GM23338 (cell line): ENCODE measurements around the gene SRCAP. TPM values are rescaled to one million over a fixed set of nuclear protein-coding genes. Genes with fewer than 3 reads are reported as not detected.
A peak's percentile ranks its signal among the peaks of the same experiment; 100 is the strongest.

Experiments used
- ATAC-seq: fragments of 200-7000 bp; cut with Tn5 transposase; 3 replicates; pipeline ENCODE4 v1.9.1; 2020
- DNase-seq: peaks from one replicate; pipeline ENCODE4 v3.0.0-alpha.2; 2015; ENCODE audit warnings: low spot score
- H2AFZ ChIP-seq: fragments of 200-600 bp; sonication (generic); 2 replicates; pipeline ENCODE4 v1.8.0; 2016; ENCODE audit warnings: antibody characterized with exemption, mild to moderate bottlenecking, moderate library complexity
- H3F3A ChIP-seq: fragments of 200-600 bp; sonication (generic); replicated peaks from 2 replicates; pipeline ENCODE4 v1.8.0; 2017; ENCODE audit warnings: antibody characterized with exemption, mixed run types, low read depth
- H3K27ac ChIP-seq: fragments of 200-600 bp; sonication (generic); 2 replicates; pipeline ENCODE4 v1.6.1; 2016; ENCODE audit warnings: low read depth
- H3K27me3 ChIP-seq: fragments of 200-600 bp; sonication (generic); 2 replicates; pipeline ENCODE4 v1.8.0; 2016; ENCODE audit warnings: mild to moderate bottlenecking, mixed run types, moderate library complexity; ENCODE audit not compliant: insufficient read depth
- H3K36me3 ChIP-seq: fragments of 200-600 bp; sonication (generic); 2 replicates; pipeline ENCODE4 v1.8.0; 2016; ENCODE audit warnings: mild to moderate bottlenecking; ENCODE audit not compliant: insufficient read depth
- H3K4me1 ChIP-seq: fragments of 200-600 bp; sonication (generic); 2 replicates; pipeline ENCODE4 v1.8.0; 2016; ENCODE audit warnings: mild to moderate bottlenecking, moderate library complexity; ENCODE audit not compliant: insufficient read depth
- H3K4me2 ChIP-seq: fragments of 200-600 bp; sonication (generic); 2 replicates; pipeline ENCODE4 v1.7.1; 2017; ENCODE audit warnings: mixed run types
- H3K4me3 ChIP-seq: fragments of 200-600 bp; sonication (generic); 2 replicates; pipeline ENCODE4 v1.6.1; 2016; ENCODE audit warnings: mixed run types
- H3K79me2 ChIP-seq: fragments of 200-600 bp; sonication (generic); replicated peaks from 2 replicates; pipeline ENCODE4 v1.8.0; 2017; ENCODE audit warnings: mild to moderate bottlenecking; ENCODE audit not compliant: insufficient read depth
- H3K9me2 ChIP-seq: fragments of 200-600 bp; sonication (generic); 2 replicates; pipeline ENCODE4 v1.8.0; 2017; ENCODE audit not compliant: insufficient read depth
- H4K20me1 ChIP-seq: fragments of 200-600 bp; sonication (generic); replicated peaks from 2 replicates; pipeline ENCODE4 v1.8.0; 2017; ENCODE audit warnings: mild to moderate bottlenecking; ENCODE audit not compliant: insufficient read depth
- H3K27ac Mint-ChIP-seq: 2 replicates; pipeline ENCODE4 v1.8.0; 2020; ENCODE audit warnings: inconsistent platforms, mild to moderate bottlenecking, moderate library complexity, mixed read lengths
- H3K27me3 Mint-ChIP-seq: 3 replicates; pipeline ENCODE4 v1.8.0; 2022; ENCODE audit warnings: low read depth, mild to moderate bottlenecking, moderate library complexity, mixed read lengths, inconsistent platforms; ENCODE audit not compliant: insufficient read depth, poor library complexity
- H3K36me3 Mint-ChIP-seq: 3 replicates; pipeline ENCODE4 v1.8.0; 2021; ENCODE audit warnings: low read depth, mild to moderate bottlenecking, inconsistent platforms, moderate library complexity, mixed read lengths
- H3K4me1 Mint-ChIP-seq: 3 replicates; pipeline ENCODE4 v1.8.0; 2020; ENCODE audit warnings: mild to moderate bottlenecking, inconsistent platforms, mixed read lengths
- H3K4me3 Mint-ChIP-seq: 3 replicates; pipeline ENCODE4 v1.8.0; 2021; ENCODE audit warnings: moderate library complexity, mild to moderate bottlenecking, inconsistent platforms, mixed read lengths
- H3K9me3 Mint-ChIP-seq: 3 replicates; pipeline ENCODE4 v1.8.0; 2020; ENCODE audit warnings: moderate library complexity, mild to moderate bottlenecking, inconsistent platforms, mixed read lengths
- EZH2 ChIP-seq: fragments of 200-600 bp; sonication (generic); IDR thresholded peaks from one replicate; pipeline ENCODE4 v1.8.0; 2017; ENCODE audit warnings: antibody characterized with exemption, mild to moderate bottlenecking, low read depth; ENCODE audit not compliant: unreplicated experiment
- EZH2phosphoT487 ChIP-seq: fragments of 200-600 bp; sonication (generic); IDR thresholded peaks from one replicate; pipeline ENCODE4 v1.8.1; 2018; ENCODE audit warnings: antibody characterized with exemption; ENCODE audit not compliant: unreplicated experiment
- JUNB ChIP-seq: IDR thresholded peaks from one replicate; pipeline ENCODE4 v1.6.1; 2016; ENCODE audit warnings: antibody characterized with exemption; ENCODE audit not compliant: unreplicated experiment
- NANOG ChIP-seq: IDR thresholded peaks from 2 replicates; pipeline ENCODE4 v1.6.1; 2016; ENCODE audit warnings: antibody characterized with exemption, borderline replicate concordance
- STAT1 ChIP-seq: IDR thresholded peaks from one replicate; pipeline ENCODE4 v1.6.1; 2016; ENCODE audit warnings: antibody characterized with exemption; ENCODE audit not compliant: unreplicated experiment
- ZNF114 ChIP-seq: fragments of 250-450 bp; sonication (Bioruptor Pico); IDR thresholded peaks from 2 replicates; pipeline ENCODE4 v1.5.0; 2020; ENCODE audit warnings: mild to moderate bottlenecking, moderate library complexity
- ZNF331 ChIP-seq: fragments of 250-450 bp; sonication (Bioruptor Pico); IDR thresholded peaks from 2 replicates; pipeline ENCODE4 v1.5.0; 2020; ENCODE audit warnings: low read depth, mild to moderate bottlenecking, moderate library complexity
- polyA plus RNA-seq: library from polyadenylated mRNA; unstranded; fragments of >200 nt; fragmentation: Nextera tagmentation; extraction: Ambion mirVana; gene quantifications from 2 replicates; pipeline ENCODE4 v1.2.1, GENCODE V29; 2016
- total RNA-seq: library from RNA; depleted of rRNA; stranded (reverse); fragments of >200 nt; shearing (Covaris generic); gene quantifications from 2 replicates; pipeline ENCODE4 v1.2.3, GENCODE V29; 2014
- TF ChIP-seq, protein P1 (sequence below): fragments of 250-450 bp; sonication (Bioruptor Pico); IDR thresholded peaks from 2 replicates; pipeline ENCODE4 v1.5.0; 2020; ENCODE audit warnings: mild to moderate bottlenecking, moderate library complexity
- TF ChIP-seq, protein P2 (sequence below): IDR thresholded peaks from one replicate; pipeline ENCODE4 v1.6.1; 2018; ENCODE audit warnings: antibody characterized with exemption; ENCODE audit not compliant: unreplicated experiment

Gene SRCAP
- total and polyA plus RNA-seq, 2 experiments from 2014 or later = 15.3 to 38.4 TPM

- Mint-ChIP-seq H3K9me3 (no peaks in the 10 kb centered on the region), H3K4me1 (peaks cover 18% of the 10 kb centered on the region), H3K36me3 (peaks cover 58% of the 10 kb centered on the region), H3K27me3 (peaks cover 8% of the 10 kb centered on the region), H3K27ac (peak overlapping the region; percentile 93), H3K4me3 (peak overlapping the region; percentile 35)
- DNase-seq (peak; percentile 72), ATAC-seq (peak; percentile 93)
- H3K9me2 ChIP-seq = no peaks in the 10 kb centered on the region
- H3F3A ChIP-seq = 0 out of 2 replicates have a peak, but pooled peaks cover 4% of the 10 kb centered on the region
- H3K36me3 ChIP-seq = peaks cover 15% of the 10 kb centered on the region; the same call in 1 of the 2 replicates
- peaks cover 11% of the 10 kb centered on the region for H4K20me1 ChIP-seq
- no peaks in the 10 kb centered on the region for H3K79me2 ChIP-seq
- no peak for TF ChIP-seq JUNB
- H3K4me3 ChIP-seq = no peak overlapping the region
- H3K4me2 ChIP-seq = no peak overlapping the region
- H3K27me3 ChIP-seq = no peaks in the 10 kb centered on the region
- peak overlapping the region; percentile 13; the same call in 1 of the 2 replicates for H3K27ac ChIP-seq
- H2AFZ ChIP-seq = no peak overlapping the region
- H3K4me1 ChIP-seq = peaks cover 3% of the 10 kb centered on the region
Observed at GRCh38 chr16:30740364-30741251, 41.6 kb downstream of the SRCAP start.

- Histone ChIP-seq H3K27ac (0 out of 2 replicates have a peak overlapping the region, but pooled peaks have one; percentile 45), H4K20me1 (peaks cover 9% of the 10 kb centered on the region), H3K4me3 (no peak overlapping the region), H2AFZ (no peak overlapping the region), H3K36me3 (peaks cover 8% of the 10 kb centered on the region; the same call in 1 of the 2 replicates), H3F3A (0 out of 2 replicates have a peak, but pooled peaks cover 4% of the 10 kb centered on the region), H3K27me3 (no peaks in the 10 kb centered on the region), H3K79me2 (no peaks in the 10 kb centered on the region), H3K4me1 (peaks cover 3% of the 10 kb centered on the region), H3K4me2 (no peak overlapping the region), H3K9me2 (no peaks in the 10 kb centered on the region)
- Mint-ChIP-seq H3K9me3 (no peaks in the 10 kb centered on the region), H3K36me3 (peaks cover 49% of the 10 kb centered on the region), H3K27me3 (peaks cover 8% of the 10 kb centered on the region), H3K27ac (peak overlapping the region; percentile 57), H3K4me3 (no peak overlapping the region), H3K4me1 (peaks cover 18% of the 10 kb centered on the region)
- ATAC-seq (peak; percentile 53), DNase-seq (peak; percentile 60)
- TF ChIP-seq ZNF331 = no peak
- no peak for TF ChIP-seq EZH2phosphoT487
- no peak for TF ChIP-seq EZH2
- TF ChIP-seq, protein P1, sequence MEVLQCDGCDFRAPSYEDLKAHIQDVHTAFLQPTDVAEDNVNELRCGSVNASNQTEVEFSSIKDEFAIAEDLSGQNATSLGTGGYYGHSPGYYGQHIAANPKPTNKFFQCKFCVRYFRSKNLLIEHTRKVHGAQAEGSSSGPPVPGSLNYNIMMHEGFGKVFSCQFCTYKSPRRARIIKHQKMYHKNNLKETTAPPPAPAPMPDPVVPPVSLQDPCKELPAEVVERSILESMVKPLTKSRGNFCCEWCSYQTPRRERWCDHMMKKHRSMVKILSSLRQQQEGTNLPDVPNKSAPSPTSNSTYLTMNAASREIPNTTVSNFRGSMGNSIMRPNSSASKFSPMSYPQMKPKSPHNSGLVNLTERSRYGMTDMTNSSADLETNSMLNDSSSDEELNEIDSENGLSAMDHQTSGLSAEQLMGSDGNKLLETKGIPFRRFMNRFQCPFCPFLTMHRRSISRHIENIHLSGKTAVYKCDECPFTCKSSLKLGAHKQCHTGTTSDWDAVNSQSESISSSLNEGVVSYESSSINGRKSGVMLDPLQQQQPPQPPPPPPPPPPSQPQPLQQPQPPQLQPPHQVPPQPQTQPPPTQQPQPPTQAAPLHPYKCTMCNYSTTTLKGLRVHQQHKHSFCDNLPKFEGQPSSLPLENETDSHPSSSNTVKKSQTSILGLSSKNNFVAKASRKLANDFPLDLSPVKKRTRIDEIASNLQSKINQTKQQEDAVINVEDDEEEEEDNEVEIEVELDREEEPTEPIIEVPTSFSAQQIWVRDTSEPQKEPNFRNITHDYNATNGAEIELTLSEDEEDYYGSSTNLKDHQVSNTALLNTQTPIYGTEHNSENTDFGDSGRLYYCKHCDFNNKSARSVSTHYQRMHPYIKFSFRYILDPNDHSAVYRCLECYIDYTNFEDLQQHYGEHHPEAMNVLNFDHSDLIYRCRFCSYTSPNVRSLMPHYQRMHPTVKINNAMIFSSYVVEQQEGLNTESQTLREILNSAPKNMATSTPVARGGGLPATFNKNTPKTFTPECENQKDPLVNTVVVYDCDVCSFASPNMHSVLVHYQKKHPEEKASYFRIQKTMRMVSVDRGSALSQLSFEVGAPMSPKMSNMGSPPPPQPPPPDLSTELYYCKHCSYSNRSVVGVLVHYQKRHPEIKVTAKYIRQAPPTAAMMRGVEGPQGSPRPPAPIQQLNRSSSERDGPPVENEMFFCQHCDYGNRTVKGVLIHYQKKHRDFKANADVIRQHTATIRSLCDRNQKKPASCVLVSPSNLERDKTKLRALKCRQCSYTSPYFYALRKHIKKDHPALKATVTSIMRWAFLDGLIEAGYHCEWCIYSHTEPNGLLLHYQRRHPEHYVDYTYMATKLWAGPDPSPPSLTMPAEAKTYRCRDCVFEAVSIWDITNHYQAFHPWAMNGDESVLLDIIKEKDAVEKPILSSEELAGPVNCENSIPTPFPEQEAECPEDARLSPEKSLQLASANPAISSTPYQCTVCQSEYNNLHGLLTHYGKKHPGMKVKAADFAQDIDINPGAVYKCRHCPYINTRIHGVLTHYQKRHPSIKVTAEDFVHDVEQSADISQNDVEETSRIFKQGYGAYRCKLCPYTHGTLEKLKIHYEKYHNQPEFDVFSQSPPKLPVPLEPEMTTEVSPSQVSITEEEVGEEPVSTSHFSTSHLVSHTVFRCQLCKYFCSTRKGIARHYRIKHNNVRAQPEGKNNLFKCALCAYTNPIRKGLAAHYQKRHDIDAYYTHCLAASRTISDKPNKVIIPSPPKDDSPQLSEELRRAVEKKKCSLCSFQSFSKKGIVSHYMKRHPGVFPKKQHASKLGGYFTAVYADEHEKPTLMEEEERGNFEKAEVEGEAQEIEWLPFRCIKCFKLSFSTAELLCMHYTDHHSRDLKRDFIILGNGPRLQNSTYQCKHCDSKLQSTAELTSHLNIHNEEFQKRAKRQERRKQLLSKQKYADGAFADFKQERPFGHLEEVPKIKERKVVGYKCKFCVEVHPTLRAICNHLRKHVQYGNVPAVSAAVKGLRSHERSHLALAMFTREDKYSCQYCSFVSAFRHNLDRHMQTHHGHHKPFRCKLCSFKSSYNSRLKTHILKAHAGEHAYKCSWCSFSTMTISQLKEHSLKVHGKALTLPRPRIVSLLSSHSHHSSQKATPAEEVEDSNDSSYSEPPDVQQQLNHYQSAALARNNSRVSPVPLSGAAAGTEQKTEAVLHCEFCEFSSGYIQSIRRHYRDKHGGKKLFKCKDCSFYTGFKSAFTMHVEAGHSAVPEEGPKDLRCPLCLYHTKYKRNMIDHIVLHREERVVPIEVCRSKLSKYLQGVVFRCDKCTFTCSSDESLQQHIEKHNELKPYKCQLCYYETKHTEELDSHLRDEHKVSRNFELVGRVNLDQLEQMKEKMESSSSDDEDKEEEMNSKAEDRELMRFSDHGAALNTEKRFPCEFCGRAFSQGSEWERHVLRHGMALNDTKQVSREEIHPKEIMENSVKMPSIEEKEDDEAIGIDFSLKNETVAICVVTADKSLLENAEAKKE (CRISPR knock-in tag) = no peak
- TF ChIP-seq, protein P2, sequence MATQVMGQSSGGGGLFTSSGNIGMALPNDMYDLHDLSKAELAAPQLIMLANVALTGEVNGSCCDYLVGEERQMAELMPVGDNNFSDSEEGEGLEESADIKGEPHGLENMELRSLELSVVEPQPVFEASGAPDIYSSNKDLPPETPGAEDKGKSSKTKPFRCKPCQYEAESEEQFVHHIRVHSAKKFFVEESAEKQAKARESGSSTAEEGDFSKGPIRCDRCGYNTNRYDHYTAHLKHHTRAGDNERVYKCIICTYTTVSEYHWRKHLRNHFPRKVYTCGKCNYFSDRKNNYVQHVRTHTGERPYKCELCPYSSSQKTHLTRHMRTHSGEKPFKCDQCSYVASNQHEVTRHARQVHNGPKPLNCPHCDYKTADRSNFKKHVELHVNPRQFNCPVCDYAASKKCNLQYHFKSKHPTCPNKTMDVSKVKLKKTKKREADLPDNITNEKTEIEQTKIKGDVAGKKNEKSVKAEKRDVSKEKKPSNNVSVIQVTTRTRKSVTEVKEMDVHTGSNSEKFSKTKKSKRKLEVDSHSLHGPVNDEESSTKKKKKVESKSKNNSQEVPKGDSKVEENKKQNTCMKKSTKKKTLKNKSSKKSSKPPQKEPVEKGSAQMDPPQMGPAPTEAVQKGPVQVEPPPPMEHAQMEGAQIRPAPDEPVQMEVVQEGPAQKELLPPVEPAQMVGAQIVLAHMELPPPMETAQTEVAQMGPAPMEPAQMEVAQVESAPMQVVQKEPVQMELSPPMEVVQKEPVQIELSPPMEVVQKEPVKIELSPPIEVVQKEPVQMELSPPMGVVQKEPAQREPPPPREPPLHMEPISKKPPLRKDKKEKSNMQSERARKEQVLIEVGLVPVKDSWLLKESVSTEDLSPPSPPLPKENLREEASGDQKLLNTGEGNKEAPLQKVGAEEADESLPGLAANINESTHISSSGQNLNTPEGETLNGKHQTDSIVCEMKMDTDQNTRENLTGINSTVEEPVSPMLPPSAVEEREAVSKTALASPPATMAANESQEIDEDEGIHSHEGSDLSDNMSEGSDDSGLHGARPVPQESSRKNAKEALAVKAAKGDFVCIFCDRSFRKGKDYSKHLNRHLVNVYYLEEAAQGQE = no peak
- no peak for TF ChIP-seq ZNF114 (CRISPR knock-in tag)
- TF ChIP-seq STAT1 = no peak
- TF ChIP-seq NANOG = no peak
- no peak for TF ChIP-seq JUNB
Observed at GRCh38 chr16:30741461-30741914, 42.5 kb downstream of the SRCAP start.
